Stimulated activated naive CD4-positive, alpha-beta T cell (primary cell): Measurements from ENCODE around the gene RAMAC.
"Not testable (repeated sequence)": the region's sequence is repeated elsewhere in the genome, so short reads cannot be mapped to it uniquely, and the experiment has no call there.

ENCODE experiments used
- DNase-seq, 6 experiments: peaks; one replicate each; lab custom pipeline; 2025; lab: John Stamatoyannopoulos, UW

RAMAC gene

GRCh38 chr15:82968066-82968465 is 17.9 kb upstream of the RAMAC start:
- DNase-seq: no peak

- DNase-seq: no peak
Measured at GRCh38 chr15:82969353-82969752, 16.7 kb upstream of the RAMAC start.

- DNase-seq: no peak
Measured at GRCh38 chr15:82970078-82970686, 15.8 kb upstream of the RAMAC start.

GRCh38 chr15:82970696-82971095 is 15.3 kb upstream of the RAMAC start:
- DNase-seq: no peak

- DNase-seq: no peak
Measured at GRCh38 chr15:82971218-82971984, 14.6 kb upstream of the RAMAC start.

GRCh38 chr15:82972990-82973389 is 13.0 kb upstream of the RAMAC start:
- DNase-seq: no peak

GRCh38 chr15:82977076-82977475 is 8.9 kb upstream of the RAMAC start:
- DNase-seq: no peak

- no peak for DNase-seq
Measured at GRCh38 chr15:82978438-82978837, 7.6 kb upstream of the RAMAC start.

- DNase-seq: no peak
Measured at GRCh38 chr15:82979726-82980125, 6.3 kb upstream of the RAMAC start.

- no peak for DNase-seq
Measured at GRCh38 chr15:82980981-82981380, 5.0 kb upstream of the RAMAC start.

GRCh38 chr15:82986442-82986780 is 401 bp downstream of the RAMAC start:
- peak in 3 of 6 experiments; percentile 8 to 37 (median 10) for DNase-seq

GRCh38 chr15:82992436-82992998 is 6.5 kb downstream of the RAMAC start:
- DNase-seq: no peak

- DNase-seq: no peak
Measured at GRCh38 chr15:82993144-82993543, 7.1 kb downstream of the RAMAC start.

GRCh38 chr15:82995076-82995475 is 9.1 kb downstream of the RAMAC start:
- no peak for DNase-seq

- DNase-seq: no peak
Measured at GRCh38 chr15:82995938-82996337, 9.9 kb downstream of the RAMAC start.

- no peak for DNase-seq
Measured at GRCh38 chr15:82999426-82999825, 13.4 kb downstream of the RAMAC start.

- peak; percentile 3 to 66 (median 11) for DNase-seq
Measured at GRCh38 chr15:82999905-83000671, 14.1 kb downstream of the RAMAC start.

GRCh38 chr15:83000672-83001031 is 14.6 kb downstream of the RAMAC start:
- not testable (repeated sequence) for DNase-seq

GRCh38 chr15:83010709-83011270 is 24.8 kb downstream of the RAMAC start:
- peak; percentile 46 to 68 (median 58) for DNase-seq

GRCh38 chr15:83011271-83012075 is 25.5 kb downstream of the RAMAC start, which contains the start of gene C15orf40:
TSS of gene C15orf40 (minus strand) at chr15:83011639. CDS start at chr15:83011607, 32 bp downstream.
- peak; percentile 69 to 82 (median 75) for DNase-seq

- DNase-seq: no peak
Measured at GRCh38 chr15:83012076-83012426, 26.0 kb downstream of the RAMAC start.
